Natural killer cell (primary cell): ENCODE results near the gene CT47A1. TPM values are rescaled to one million over a fixed set of nuclear protein-coding genes. Genes with fewer than 3 reads are reported as not detected.

Source experiments
- ATAC-seq, 3 donors: fragments of 150-1000 bp in 2 of 3; fragments of 200-7000 bp in 1 of 3; cut with Tn5 transposase; 1 replicate in 1 of 3; 2 replicates in 2 of 3; pipeline ENCODE4 v1.10.0; 2021; ENCODE audit warnings: mild to moderate bottlenecking in 2 of 3, moderate library complexity in 2 of 3
- DNase-seq, 2 donors: peaks; one replicate each; pipeline versions ENCODE4 v3.0.0 to v3.0.0-alpha.2; 2013 to 2021; ENCODE audit warnings: mixed read lengths in 1 of 2
- H3K27ac ChIP-seq: one replicate; pipeline ENCODE4 v1.5.1; 2013; ENCODE audit warnings: mild to moderate bottlenecking, low read length
- H3K27me3 ChIP-seq: one replicate; pipeline ENCODE4 v1.6.1; 2013; ENCODE audit warnings: low read length; ENCODE audit not compliant: control insufficient read depth, insufficient read depth
- H3K36me3 ChIP-seq: one replicate; pipeline ENCODE4 v1.6.1; 2013; ENCODE audit warnings: low read length; ENCODE audit not compliant: control insufficient read depth, insufficient read depth
- H3K4me1 ChIP-seq: one replicate; pipeline ENCODE4 v1.6.1; 2013; ENCODE audit warnings: low read length; ENCODE audit not compliant: control insufficient read depth, insufficient read depth
- H3K4me3 ChIP-seq: one replicate; pipeline ENCODE4 v1.5.1; 2013; ENCODE audit warnings: low read length
- H3K9me3 ChIP-seq: one replicate; pipeline ENCODE4 v1.6.1; 2013; ENCODE audit warnings: low read length; ENCODE audit not compliant: control insufficient read depth, insufficient read depth
- H3K27ac Mint-ChIP-seq, 2 donors: one replicate each; pipeline ENCODE4 v1.8.0; 2022; ENCODE audit warnings: mild to moderate bottlenecking in 2 of 2, mixed read lengths in 2 of 2, moderate library complexity in 1 of 2
- H3K27me3 Mint-ChIP-seq, 2 donors: one replicate each; pipeline ENCODE4 v1.8.0; 2022; ENCODE audit warnings: low read depth in 2 of 2, mixed read lengths in 2 of 2
- H3K36me3 Mint-ChIP-seq: one replicate; pipeline ENCODE4 v1.8.0; 2022; ENCODE audit warnings: mixed read lengths
- H3K4me1 Mint-ChIP-seq, 2 donors: one replicate each; pipeline ENCODE4 v1.8.0; 2022; ENCODE audit warnings: mixed read lengths in 2 of 2
- H3K4me3 Mint-ChIP-seq: one replicate; pipeline ENCODE4 v1.8.0; 2022; ENCODE audit warnings: mild to moderate bottlenecking, moderate library complexity, mixed read lengths
- H3K9me3 Mint-ChIP-seq, 2 donors: one replicate each; pipeline ENCODE4 v1.8.0; 2022; ENCODE audit warnings: mixed read lengths in 2 of 2
- WGBS: methylation state at CpG from one replicate; pipeline ENCODE4 v1.1.7; 2013; ENCODE audit warnings: missing lambda C conversion rate; ENCODE audit not compliant: insufficient coverage; 5-methylcytosine and 5-hydroxymethylcytosine counted together
- intact Hi-C: fragments of 100-400 bp; cut with micrococcal nuclease; formaldehyde crosslinking; loops from one replicate; pipeline ENCODE4 v1.14.2; 2022
- total RNA-seq, 4 donors: library from RNA; stranded (reverse); fragments of 120-200 nt in 1 of 4; gene quantifications; one replicate each; pipeline versions ENCODE4 v1.2.3 to v1.2.4, GENCODE V29; 2013 to 2022
- TF ChIP-seq, protein P1 (sequence below): fragments of 200-600 bp; IDR thresholded peaks from one replicate; pipeline ENCODE4 v1.8.0; 2022; ENCODE audit warnings: antibody characterized with exemption

CT47A1 gene
- total RNA-seq, 3 donors from 2014 or later (not counting 1 experiment from before 2014, with no cell fraction given), result not detected

DNA sequence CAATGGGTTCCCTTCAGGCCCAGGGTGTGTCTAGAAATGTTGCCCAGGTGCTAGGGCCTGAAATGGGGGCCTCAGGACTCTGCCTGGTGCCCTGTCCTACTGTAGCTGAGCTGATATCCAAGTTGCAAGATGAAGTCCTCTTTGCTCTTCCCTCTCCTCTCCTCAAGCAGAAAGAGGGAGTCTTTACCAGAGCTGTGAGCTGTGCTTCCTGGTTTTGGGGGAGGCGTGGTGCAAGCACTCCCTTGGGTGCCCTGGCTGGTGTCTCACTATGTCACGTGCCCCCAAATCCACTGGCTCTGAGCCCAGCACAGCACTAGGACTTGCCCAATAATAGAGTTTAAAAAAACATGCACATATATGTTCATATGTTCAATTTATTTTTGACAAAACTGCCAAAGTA lies 29.3 kb upstream of the CT47A1 start:
- Mint-ChIP-seq H3K27ac (no peak overlapping the region), H3K36me3 (no peaks in the 10 kb centered on the region), H3K4me3 (no peak overlapping the region), H3K27me3 (no peaks in the 10 kb centered on the region), H3K9me3 (peaks cover 0 to 2% of the 10 kb centered on the region in 2 donors), H3K4me1 (no peaks in the 10 kb centered on the region)
- ATAC-seq, result no peak
- no peak for DNase-seq
- intact Hi-C loops, result no loop called here
- no peaks in the 10 kb centered on the region for H3K27me3 ChIP-seq
- TF ChIP-seq, protein P1, sequence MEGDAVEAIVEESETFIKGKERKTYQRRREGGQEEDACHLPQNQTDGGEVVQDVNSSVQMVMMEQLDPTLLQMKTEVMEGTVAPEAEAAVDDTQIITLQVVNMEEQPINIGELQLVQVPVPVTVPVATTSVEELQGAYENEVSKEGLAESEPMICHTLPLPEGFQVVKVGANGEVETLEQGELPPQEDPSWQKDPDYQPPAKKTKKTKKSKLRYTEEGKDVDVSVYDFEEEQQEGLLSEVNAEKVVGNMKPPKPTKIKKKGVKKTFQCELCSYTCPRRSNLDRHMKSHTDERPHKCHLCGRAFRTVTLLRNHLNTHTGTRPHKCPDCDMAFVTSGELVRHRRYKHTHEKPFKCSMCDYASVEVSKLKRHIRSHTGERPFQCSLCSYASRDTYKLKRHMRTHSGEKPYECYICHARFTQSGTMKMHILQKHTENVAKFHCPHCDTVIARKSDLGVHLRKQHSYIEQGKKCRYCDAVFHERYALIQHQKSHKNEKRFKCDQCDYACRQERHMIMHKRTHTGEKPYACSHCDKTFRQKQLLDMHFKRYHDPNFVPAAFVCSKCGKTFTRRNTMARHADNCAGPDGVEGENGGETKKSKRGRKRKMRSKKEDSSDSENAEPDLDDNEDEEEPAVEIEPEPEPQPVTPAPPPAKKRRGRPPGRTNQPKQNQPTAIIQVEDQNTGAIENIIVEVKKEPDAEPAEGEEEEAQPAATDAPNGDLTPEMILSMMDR, result no peak
- H3K4me1 ChIP-seq, result no peaks in the 10 kb centered on the region
- no peak overlapping the region for H3K27ac ChIP-seq
- H3K36me3 ChIP-seq, result no peaks in the 10 kb centered on the region
- WGBS, result 100% methylated on average over 2 of the region's 2 CpGs
- no peak overlapping the region for H3K4me3 ChIP-seq
- no peaks in the 10 kb centered on the region for H3K9me3 ChIP-seq

DNA sequence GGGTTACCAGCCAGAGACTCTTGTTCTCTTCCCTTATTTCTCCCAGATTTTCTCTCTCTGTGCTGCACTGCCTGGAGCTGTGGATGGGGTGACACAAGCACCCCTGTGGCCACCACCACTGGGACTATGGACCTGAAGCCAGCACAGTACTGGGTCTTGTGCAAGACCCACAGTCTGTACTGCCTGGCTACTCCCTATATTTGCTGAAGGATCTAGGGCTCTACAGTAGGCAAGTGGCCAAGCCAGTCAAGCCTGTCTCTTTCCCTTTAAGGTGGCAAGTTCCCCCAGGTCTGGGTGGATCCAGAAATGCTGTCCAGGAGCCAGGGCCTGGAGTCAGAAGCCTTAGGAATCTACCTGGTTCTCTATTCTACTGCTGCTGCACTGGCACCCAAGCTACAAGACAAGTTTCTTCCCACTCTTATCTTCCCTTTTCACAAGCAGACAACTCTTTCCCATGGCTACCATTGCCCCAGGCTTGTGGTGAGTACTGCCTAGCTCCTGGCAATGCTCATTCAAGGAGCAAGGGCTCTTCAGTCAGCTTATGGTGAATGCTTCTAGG lies 28.4 kb upstream of the CT47A1 start:
- Histone ChIP-seq H3K27ac (no peak overlapping the region), H3K4me1 (no peaks in the 10 kb centered on the region), H3K27me3 (no peaks in the 10 kb centered on the region), H3K36me3 (no peaks in the 10 kb centered on the region), H3K9me3 (no peaks in the 10 kb centered on the region), H3K4me3 (no peak overlapping the region)
- ATAC-seq (no peak), DNase-seq (no peak)
- H3K27me3 Mint-ChIP-seq, result no peaks in the 10 kb centered on the region
- no peak overlapping the region for H3K27ac Mint-ChIP-seq
- peaks cover 0 to 2% of the 10 kb centered on the region in 2 donors for H3K9me3 Mint-ChIP-seq
- TF ChIP-seq, protein P1, result no peak
- intact Hi-C loops, result no loop called here
- no peaks in the 10 kb centered on the region for H3K4me1 Mint-ChIP-seq
- H3K36me3 Mint-ChIP-seq, result no peaks in the 10 kb centered on the region
- no peak overlapping the region for H3K4me3 Mint-ChIP-seq

DNA sequence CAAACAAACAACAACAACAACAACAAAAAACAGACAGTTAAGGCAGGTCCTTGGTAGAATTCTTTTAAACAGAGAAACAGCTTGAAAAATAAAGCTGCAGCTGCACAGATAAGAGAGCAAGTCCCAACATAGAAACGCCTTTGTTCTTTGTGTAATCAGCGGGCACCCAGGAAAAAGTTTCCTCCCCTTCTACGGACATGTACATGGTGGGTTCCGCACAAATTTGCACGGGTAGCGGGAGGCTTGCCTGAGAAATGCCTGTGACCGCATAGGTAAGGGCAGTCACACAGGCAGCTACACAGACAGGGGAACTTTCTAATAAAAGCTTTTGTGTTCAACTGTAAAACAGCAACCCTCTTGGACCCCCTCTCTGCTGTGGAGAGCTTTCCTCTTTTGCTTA lies 25.7 kb upstream of the CT47A1 start:
- peaks cover 0 to 2% of the 10 kb centered on the region in 2 donors for H3K9me3 Mint-ChIP-seq
- intact Hi-C loops, result no loop called here
- H3K36me3 Mint-ChIP-seq, result no peaks in the 10 kb centered on the region
- H3K4me1 Mint-ChIP-seq, result no peaks in the 10 kb centered on the region
- H3K27ac Mint-ChIP-seq, result no peak overlapping the region
- no peak overlapping the region for H3K4me3 Mint-ChIP-seq
- no peaks in the 10 kb centered on the region for H3K36me3 ChIP-seq
- TF ChIP-seq, protein P1, result no peak
- H3K4me1 ChIP-seq, result no peaks in the 10 kb centered on the region
- ATAC-seq, result no peak
- H3K9me3 ChIP-seq, result no peaks in the 10 kb centered on the region
- H3K4me3 ChIP-seq, result no peak overlapping the region
- H3K27ac ChIP-seq, result no peak overlapping the region
- no peaks in the 10 kb centered on the region for H3K27me3 ChIP-seq
- H3K27me3 Mint-ChIP-seq, result peaks cover 0 to 9% of the 10 kb centered on the region in 2 donors
- DNase-seq, result no peak
- WGBS, result 85% methylated on average over 7 of the region's 7 CpGs

DNA sequence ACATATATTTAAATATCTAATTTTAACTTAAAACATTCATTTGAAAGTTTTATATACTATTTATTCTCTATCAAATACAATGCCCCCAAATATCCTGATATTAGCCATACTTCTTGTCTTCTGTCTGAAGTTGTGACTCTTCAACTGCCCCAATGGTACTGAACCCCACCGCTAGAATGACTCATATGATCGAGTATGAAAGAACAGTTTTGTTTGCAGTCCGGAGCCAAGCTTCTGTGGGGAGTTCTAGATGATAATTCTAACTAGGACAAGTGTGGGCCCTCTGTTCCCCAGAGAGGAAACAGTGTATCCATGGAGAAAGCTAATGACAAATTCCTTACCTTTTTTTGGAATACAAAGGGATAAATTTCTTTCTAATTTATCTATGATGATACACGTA lies 24.7 kb upstream of the CT47A1 start:
- Histone ChIP-seq H3K4me1 (no peaks in the 10 kb centered on the region), H3K27ac (no peak overlapping the region), H3K9me3 (no peaks in the 10 kb centered on the region), H3K4me3 (no peak overlapping the region), H3K36me3 (no peaks in the 10 kb centered on the region), H3K27me3 (no peaks in the 10 kb centered on the region)
- ATAC-seq (no peak), DNase-seq (no peak)
- TF ChIP-seq, protein P1, result no peak
- intact Hi-C loops, result no loop called here
- no peaks in the 10 kb centered on the region for H3K36me3 Mint-ChIP-seq
- peaks cover 0 to 11% of the 10 kb centered on the region in 2 donors for H3K27me3 Mint-ChIP-seq
- no peak overlapping the region for H3K4me3 Mint-ChIP-seq
- H3K4me1 Mint-ChIP-seq, result no peaks in the 10 kb centered on the region
- WGBS, result 95% methylated on average over 3 of the region's 4 CpGs
- peaks cover 0 to 2% of the 10 kb centered on the region in 2 donors for H3K9me3 Mint-ChIP-seq
- no peak overlapping the region for H3K27ac Mint-ChIP-seq
